ENCODE measurements around the gene EFL1. TPM values are rescaled to one million over a fixed set of nuclear protein-coding genes. Genes with fewer than 3 reads are reported as not detected.

The EFL1 gene
- total and polyA plus RNA-seq, 9 of the 15 experiments (the other 6 are each of a cell fraction or from before 2014, with no cell fraction given) = 4.8 to 32.5 (median 16.9) TPM

DNA sequence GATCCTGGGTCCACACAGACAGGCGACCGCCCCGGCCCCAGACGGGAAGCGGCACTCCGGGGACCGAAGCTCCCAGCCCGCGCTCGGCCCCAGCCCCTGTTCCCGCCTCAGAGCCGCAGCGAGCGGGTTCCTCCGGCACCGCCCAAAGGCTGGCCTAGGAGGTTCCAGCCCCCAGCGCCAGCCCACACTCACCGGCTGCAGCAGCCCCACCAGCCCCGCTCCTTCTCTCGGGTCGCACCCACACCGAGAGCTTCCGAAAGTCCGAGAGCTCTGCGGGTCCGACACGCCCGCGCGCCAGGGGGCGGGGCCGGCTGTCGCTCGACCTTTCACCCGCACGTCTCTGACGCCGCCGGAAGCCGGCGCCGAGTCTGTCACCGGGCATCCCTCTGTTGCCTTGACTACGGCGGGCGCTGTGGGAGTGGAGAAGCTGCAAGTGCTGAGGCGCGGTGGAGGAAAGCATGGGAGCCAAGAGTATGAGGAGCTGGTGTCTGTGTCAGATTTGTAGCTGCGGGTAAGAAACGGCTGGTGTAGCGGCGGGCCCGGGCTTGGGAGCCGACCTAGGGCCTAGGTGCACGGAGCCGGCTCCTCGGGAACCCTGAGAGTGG lies at the start of gene EFL1, which contains the start of gene SAXO2 (continued):
- peak; percentile 94 for TF ChIP-seq CXXC5 (CRISPR knock-in tag; IDR thresholded peaks at IDR 0.05)
- no peak for TF ChIP-seq PTTG1 (tag; IDR thresholded peaks at IDR 0.05; ENCODE audit: low read depth)
- TF ChIP-seq MTF1 (CRISPR knock-in tag; IDR thresholded peaks at IDR 0.05; ENCODE audit: borderline replicate concordance) = no peak
- no peak for TF ChIP-seq SREBF2 (CRISPR knock-in tag; IDR thresholded peaks at IDR 0.05)
- no peak for TF ChIP-seq ZNF77 (CRISPR knock-in tag; IDR thresholded peaks at IDR 0.05)
- TF ChIP-seq, protein P1, sequence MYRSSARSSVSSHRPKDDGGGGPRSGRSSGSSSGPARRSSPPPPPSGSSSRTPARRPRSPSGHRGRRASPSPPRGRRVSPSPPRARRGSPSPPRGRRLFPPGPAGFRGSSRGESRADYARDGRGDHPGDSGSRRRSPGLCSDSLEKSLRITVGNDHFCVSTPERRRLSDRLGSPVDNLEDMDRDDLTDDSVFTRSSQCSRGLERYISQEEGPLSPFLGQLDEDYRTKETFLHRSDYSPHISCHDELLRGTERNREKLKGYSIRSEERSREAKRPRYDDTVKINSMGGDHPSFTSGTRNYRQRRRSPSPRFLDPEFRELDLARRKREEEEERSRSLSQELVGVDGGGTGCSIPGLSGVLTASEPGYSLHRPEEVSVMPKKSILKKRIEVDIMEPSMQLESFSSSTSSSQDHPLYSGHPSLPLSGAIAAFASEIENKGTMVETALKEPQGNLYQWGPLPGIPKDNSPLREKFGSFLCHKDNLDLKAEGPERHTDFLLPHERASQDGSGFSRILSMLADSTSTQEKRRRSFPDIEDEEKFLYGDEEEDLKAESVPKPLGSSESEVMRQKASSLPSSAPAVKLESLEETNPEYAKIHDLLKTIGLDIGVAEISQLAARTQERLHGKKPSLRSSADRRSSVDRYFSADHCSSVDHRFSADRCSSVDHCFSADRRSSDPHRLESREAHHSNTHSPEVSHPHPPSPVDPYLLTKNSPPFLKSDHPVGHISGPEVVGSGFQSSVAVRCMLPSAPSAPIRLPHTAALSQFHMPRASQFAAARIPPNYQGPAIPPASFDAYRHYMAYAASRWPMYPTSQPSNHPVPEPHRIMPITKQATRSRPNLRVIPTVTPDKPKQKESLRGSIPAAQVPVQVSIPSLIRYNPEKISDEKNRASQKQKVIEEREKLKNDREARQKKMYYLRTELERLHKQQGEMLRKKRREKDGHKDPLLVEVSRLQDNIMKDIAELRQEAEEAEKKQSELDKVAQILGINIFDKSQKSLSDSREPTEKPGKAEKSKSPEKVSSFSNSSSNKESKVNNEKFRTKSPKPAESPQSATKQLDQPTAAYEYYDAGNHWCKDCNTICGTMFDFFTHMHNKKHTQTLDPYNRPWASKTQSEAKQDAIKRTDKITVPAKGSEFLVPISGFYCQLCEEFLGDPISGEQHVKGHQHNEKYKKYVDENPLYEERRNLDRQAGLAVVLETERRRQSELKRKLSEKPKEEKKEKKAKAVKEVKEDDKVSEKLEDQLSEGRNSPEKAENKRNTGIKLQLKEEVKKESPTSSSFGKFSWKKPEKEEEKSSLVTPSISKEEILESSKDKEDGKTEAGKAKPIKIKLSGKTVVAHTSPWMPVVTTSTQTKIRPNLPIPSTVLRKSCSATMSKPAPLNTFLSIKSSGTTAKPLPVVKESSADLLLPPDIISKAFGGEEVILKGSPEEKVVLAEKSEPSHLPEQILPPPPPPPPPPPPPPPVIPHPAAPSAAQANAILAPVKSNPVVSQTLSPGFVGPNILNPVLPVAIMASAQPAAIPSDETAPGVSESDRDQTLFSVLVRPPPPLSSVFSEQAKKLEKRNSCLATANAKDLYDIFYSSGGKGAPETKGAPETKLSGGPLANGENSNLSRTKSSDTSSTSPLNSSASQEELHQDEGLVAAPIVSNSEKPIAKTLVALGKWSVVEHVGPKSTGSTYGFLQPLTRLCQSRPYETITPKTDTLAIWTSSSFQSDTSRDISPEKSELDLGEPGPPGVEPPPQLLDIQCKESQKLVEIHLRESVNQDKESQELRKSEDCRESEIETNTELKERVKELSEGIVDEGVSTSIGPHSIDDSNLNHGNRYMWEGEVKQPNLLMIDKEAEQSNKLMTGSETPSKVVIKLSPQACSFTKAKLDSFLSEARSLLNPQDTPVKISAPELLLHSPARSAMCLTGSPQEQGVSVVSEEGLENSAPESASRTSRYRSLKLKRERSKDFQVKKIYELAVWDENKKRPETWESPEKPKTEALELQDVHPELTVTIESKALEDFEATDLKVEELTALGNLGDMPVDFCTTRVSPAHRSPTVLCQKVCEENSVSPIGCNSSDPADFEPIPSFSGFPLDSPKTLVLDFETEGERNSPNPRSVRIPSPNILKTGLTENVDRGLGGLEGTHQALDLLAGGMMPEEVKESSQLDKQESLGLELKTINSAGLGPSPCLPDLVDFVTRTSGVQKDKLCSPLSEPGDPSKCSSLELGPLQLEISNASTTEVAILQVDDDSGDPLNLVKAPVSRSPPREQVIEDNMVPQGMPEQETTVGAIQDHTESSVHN (IDR thresholded peaks at IDR 0.05; ENCODE audit: borderline replicate concordance in 1 of 2, low read depth in 1 of 2) = no peak
- TF ChIP-seq ATF7 (IDR thresholded peaks at IDR 0.05) = peak; percentile 66; the same call in 1 of the 2 replicates
- TF ChIP-seq NCOA2 (IDR thresholded peaks at IDR 0.05; ENCODE audit: partially characterized antibody in 2 of 2) = no peak
- TF ChIP-seq ZNF589 (CRISPR knock-in tag; IDR thresholded peaks at IDR 0.05; ENCODE audit: low read depth) = no peak
- TF ChIP-seq HNRNPH1 (optimal IDR thresholded peaks at IDR 0.05; ENCODE audit: low read depth, low read length) = no peak

Measured in K562 (cell line).